ENCODE data around the gene SIPA1L2. TPM values are rescaled to one million over a fixed set of nuclear protein-coding genes. Genes with fewer than 3 reads are reported as not detected.

SIPA1L2 gene
- total RNA-seq, result 100 to 1,000 TPM in 3 of 4 donors, 10 to 100 TPM in 1; 90.2 to 117 (median 107) TPM
- 32.7 TPM for polyA plus RNA-seq
- long read RNA-seq, donor 1, full-length matches to known transcripts, result 3 of 163 reads
- long read RNA-seq, donor 1, partial matches to known transcripts, result 120 of 163 reads
- long read RNA-seq, donor 1, other reads (novel, unspliced or antisense), result 40 of 163 reads
- long read RNA-seq, donor 2, full-length matches to known transcripts, result 1 of 71 reads
- long read RNA-seq, donor 2, partial matches to known transcripts, result 30 of 71 reads
- long read RNA-seq, donor 2, other reads (novel, unspliced or antisense), result 40 of 71 reads
- long read RNA-seq, donor 3, full-length matches to known transcripts, result 2 of 169 reads
- long read RNA-seq, donor 3, partial matches to known transcripts, result 128 of 169 reads
- long read RNA-seq, donor 3, other reads (novel, unspliced or antisense), result 39 of 169 reads
- long read RNA-seq, donor 4, partial matches to known transcripts, result 44 of 90 reads
- long read RNA-seq, donor 4, other reads (novel, unspliced or antisense), result 46 of 90 reads

- H3K4me1 ChIP-seq (ENCODE audit: control insufficient read depth, insufficient read depth, low read length), result peaks cover 3% of the 10 kb centered on the region
- intact Hi-C loops (cut with DNase I), result loop anchor here (5.0 to 10.0 kb wide), 5 partner anchors 315 to 773 kb away; no protein-coding TSS in a partner anchor
- peak; percentile 98 to 99 for ATAC-seq
- DNase-seq, result peak; percentile 95 to 98 (median 98)
- H3K4me3 ChIP-seq (ENCODE audit: low read length), result peak within 1 kb of the TSS; percentile 97
- no peaks in the 10 kb centered on the region for H3K27me3 ChIP-seq (ENCODE audit: control insufficient read depth, insufficient read depth)
- under 1% methylated on average over 98 of the region's 98 CpGs for WGBS
- H3K9me3 ChIP-seq (ENCODE audit: control insufficient read depth, low read length), result no peaks in the 10 kb centered on the region
- H3K27ac ChIP-seq (ENCODE audit: low read length), result peak within 1 kb of the TSS; percentile 94
These were observed at the start of gene SIPA1L2 for GRCh38 chr1:232630047-232630893. TSS of gene SIPA1L2 (minus strand) at chr1:232630133. CDS start at chr1:232515339, 114,794 bp downstream.

GRCh38 chr1:232678185-232678886, 48.4 kb upstream of the SIPA1L2 start:
- WGBS, result 82% methylated on average over 9 of the region's 9 CpGs
- intact Hi-C loops (cut with DNase I), result no loop called here

GRCh38 chr1:232676307-232676706, 46.4 kb upstream of the SIPA1L2 start:
- no peak for ATAC-seq
- no peak overlapping the region for H3K27ac ChIP-seq (ENCODE audit: low read length)
- intact Hi-C loops (cut with DNase I), result no loop called here
- DNase-seq, result no peak
- H3K4me1 ChIP-seq (ENCODE audit: control insufficient read depth, insufficient read depth, low read length), result no peaks in the 10 kb centered on the region
- H3K9me3 ChIP-seq (ENCODE audit: control insufficient read depth, low read length), result no peaks in the 10 kb centered on the region
- no peak overlapping the region for H3K4me3 ChIP-seq (ENCODE audit: low read length)
- no peaks in the 10 kb centered on the region for H3K27me3 ChIP-seq (ENCODE audit: control insufficient read depth, insufficient read depth)
- WGBS, result 96% methylated on average over 2 of the region's 2 CpGs

More at GRCh38 chr1:232678185-232678886, 48.4 kb upstream of the SIPA1L2 start:
- no peaks in the 10 kb centered on the region for H3K4me1 ChIP-seq (ENCODE audit: control insufficient read depth, insufficient read depth, low read length)
- H3K4me3 ChIP-seq (ENCODE audit: low read length), result no peak overlapping the region
- H3K27ac ChIP-seq (ENCODE audit: low read length), result no peak overlapping the region
- H3K9me3 ChIP-seq (ENCODE audit: control insufficient read depth, low read length), result no peaks in the 10 kb centered on the region
- H3K27me3 ChIP-seq (ENCODE audit: control insufficient read depth, insufficient read depth), result no peaks in the 10 kb centered on the region
- ATAC-seq (peak in 1 of 2 donors; percentile 32), DNase-seq (no peak)

GRCh38 chr1:232675898-232676297, 46.0 kb upstream of the SIPA1L2 start:
- WGBS, result 93% methylated on average over 1 of the region's 1 CpG
- Histone ChIP-seq H3K4me1 (ENCODE audit: control insufficient read depth, insufficient read depth, low read length) (no peaks in the 10 kb centered on the region), H3K27ac (ENCODE audit: low read length) (no peak overlapping the region), H3K9me3 (ENCODE audit: control insufficient read depth, low read length) (no peaks in the 10 kb centered on the region), H3K27me3 (ENCODE audit: control insufficient read depth, insufficient read depth) (no peaks in the 10 kb centered on the region), H3K4me3 (ENCODE audit: low read length) (no peak overlapping the region)
- DNase-seq (no peak), ATAC-seq (no peak)
- intact Hi-C loops (cut with DNase I), result no loop called here

- Histone ChIP-seq H3K9me3 (ENCODE audit: control insufficient read depth, low read length) (no peaks in the 10 kb centered on the region), H3K4me3 (ENCODE audit: low read length) (no peak overlapping the region), H3K27me3 (ENCODE audit: control insufficient read depth, insufficient read depth) (no peaks in the 10 kb centered on the region), H3K27ac (ENCODE audit: low read length) (no peak overlapping the region), H3K4me1 (ENCODE audit: control insufficient read depth, insufficient read depth, low read length) (no peaks in the 10 kb centered on the region)
- ATAC-seq, result peak in 1 of 2 donors; percentile 64
- DNase-seq, result peak in 1 of 3 donors; percentile 55
- 38% methylated on average over 5 of the region's 5 CpGs for WGBS
- intact Hi-C loops (cut with DNase I), result no loop called here
These were observed 45.3 kb upstream of the SIPA1L2 start for GRCh38 chr1:232675260-232675659.

- intact Hi-C loops (cut with DNase I), result no loop called here
- Histone ChIP-seq H3K27ac (ENCODE audit: low read length) (no peak overlapping the region), H3K27me3 (ENCODE audit: control insufficient read depth, insufficient read depth) (no peaks in the 10 kb centered on the region), H3K4me3 (ENCODE audit: low read length) (no peak overlapping the region), H3K9me3 (ENCODE audit: control insufficient read depth, low read length) (no peaks in the 10 kb centered on the region), H3K4me1 (ENCODE audit: control insufficient read depth, insufficient read depth, low read length) (no peaks in the 10 kb centered on the region)
- WGBS, result 61% methylated on average over 6 of the region's 6 CpGs
- ATAC-seq (no peak), DNase-seq (no peak)
These were observed 43.3 kb upstream of the SIPA1L2 start for GRCh38 chr1:232673256-232673655.

GRCh38 chr1:232669981-232670747, 40.2 kb upstream of the SIPA1L2 start:
- Histone ChIP-seq H3K27me3 (ENCODE audit: control insufficient read depth, insufficient read depth) (no peaks in the 10 kb centered on the region), H3K4me3 (ENCODE audit: low read length) (no peak overlapping the region), H3K4me1 (ENCODE audit: control insufficient read depth, insufficient read depth, low read length) (no peaks in the 10 kb centered on the region), H3K9me3 (ENCODE audit: control insufficient read depth, low read length) (no peaks in the 10 kb centered on the region), H3K27ac (ENCODE audit: low read length) (no peak overlapping the region)
- DNase-seq (no peak), ATAC-seq (no peak)
- WGBS, result 77% methylated on average over 11 of the region's 11 CpGs
- intact Hi-C loops (cut with DNase I), result no loop called here

- ATAC-seq (no peak), DNase-seq (no peak)
- Histone ChIP-seq H3K9me3 (ENCODE audit: control insufficient read depth, low read length) (no peaks in the 10 kb centered on the region), H3K4me1 (ENCODE audit: control insufficient read depth, insufficient read depth, low read length) (no peaks in the 10 kb centered on the region), H3K4me3 (ENCODE audit: low read length) (peak overlapping the region; percentile 13), H3K27me3 (ENCODE audit: control insufficient read depth, insufficient read depth) (no peaks in the 10 kb centered on the region), H3K27ac (ENCODE audit: low read length) (no peak overlapping the region)
- 45% methylated on average over 4 of the region's 4 CpGs for WGBS
- intact Hi-C loops (cut with DNase I), result no loop called here
These were observed 37.8 kb upstream of the SIPA1L2 start for GRCh38 chr1:232667778-232668165.

- Histone ChIP-seq H3K27ac (ENCODE audit: low read length) (no peak overlapping the region), H3K27me3 (ENCODE audit: control insufficient read depth, insufficient read depth) (no peaks in the 10 kb centered on the region), H3K4me3 (ENCODE audit: low read length) (no peak overlapping the region), H3K9me3 (ENCODE audit: control insufficient read depth, low read length) (no peaks in the 10 kb centered on the region), H3K4me1 (ENCODE audit: control insufficient read depth, insufficient read depth, low read length) (no peaks in the 10 kb centered on the region)
- intact Hi-C loops (cut with DNase I), result no loop called here
- DNase-seq (no peak), ATAC-seq (no peak)
- 38% methylated on average over 3 of the region's 3 CpGs for WGBS
These were observed 37.3 kb upstream of the SIPA1L2 start for GRCh38 chr1:232667094-232667777.

Data from right cardiac atrium (tissue), 5 donors.